GM18870 (cell line): ENCODE data around the gene DAPP1.

ENCODE experiments used
- ATAC-seq: cut with Tn5 transposase; IDR thresholded peaks from one replicate; pipeline ENCODE4 v1.9.1; 2021; ENCODE audit warnings: moderate library complexity; ENCODE audit not compliant: unreplicated experiment

The DAPP1 gene

DNA sequence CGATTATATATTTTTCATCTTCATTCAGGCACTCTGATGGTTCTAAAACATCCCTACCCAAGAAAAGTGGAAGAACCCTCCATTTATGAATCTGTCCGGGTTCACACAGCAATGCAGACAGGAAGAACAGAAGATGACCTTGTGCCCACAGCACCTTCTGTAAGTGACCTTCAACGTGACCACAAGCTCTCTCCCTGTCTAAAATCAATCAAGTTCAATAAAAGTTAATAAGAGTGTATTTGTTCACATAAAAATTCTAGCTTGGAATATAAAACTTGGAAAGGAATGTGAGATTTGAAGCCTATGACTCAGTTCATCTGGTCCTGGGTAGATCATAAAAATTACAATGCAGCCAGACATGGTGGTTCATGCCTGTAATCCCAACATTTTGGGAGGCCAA lies 36.6 kb downstream of the DAPP1 start:
- no peak for ATAC-seq

DNA sequence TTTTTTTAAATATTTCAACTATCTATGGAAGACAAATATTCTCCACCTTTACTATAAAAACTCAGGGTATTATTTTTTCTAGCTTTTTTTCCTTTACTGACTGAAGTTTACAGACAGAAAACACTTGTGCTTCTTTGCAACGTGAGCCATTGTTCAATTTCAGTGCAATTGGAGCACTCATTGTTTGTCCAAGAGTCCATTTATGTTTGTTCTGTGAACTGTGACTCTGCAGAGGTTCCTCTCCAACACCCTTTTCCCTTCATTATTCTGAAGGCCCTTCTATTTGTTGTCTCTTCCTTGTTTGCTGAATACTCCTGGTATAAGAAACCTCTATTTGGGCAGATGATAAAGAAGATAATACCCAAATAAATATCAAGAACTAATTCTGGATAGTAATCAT lies 37.4 kb downstream of the DAPP1 start:
- no peak for ATAC-seq

DNA sequence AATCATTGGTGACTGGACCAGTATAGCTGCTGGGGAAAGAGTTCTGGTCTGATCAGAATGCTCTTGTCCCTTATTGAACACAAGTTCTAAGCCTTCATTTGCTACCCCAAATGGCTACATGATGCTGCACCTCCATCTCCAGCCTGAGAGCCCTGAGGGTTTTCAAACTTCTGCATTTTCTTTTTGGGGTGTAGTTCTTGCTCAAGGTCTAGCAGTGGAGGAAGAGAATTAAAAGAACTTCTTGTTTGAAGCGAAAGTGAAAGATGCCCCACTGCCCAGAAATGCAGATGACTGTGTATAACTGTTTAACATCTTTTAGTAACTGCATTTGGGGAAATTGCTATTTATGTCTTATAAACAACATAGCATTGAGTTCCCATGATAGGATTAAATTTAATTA lies 39.1 kb downstream of the DAPP1 start:
- peak; percentile 39 for ATAC-seq

DNA sequence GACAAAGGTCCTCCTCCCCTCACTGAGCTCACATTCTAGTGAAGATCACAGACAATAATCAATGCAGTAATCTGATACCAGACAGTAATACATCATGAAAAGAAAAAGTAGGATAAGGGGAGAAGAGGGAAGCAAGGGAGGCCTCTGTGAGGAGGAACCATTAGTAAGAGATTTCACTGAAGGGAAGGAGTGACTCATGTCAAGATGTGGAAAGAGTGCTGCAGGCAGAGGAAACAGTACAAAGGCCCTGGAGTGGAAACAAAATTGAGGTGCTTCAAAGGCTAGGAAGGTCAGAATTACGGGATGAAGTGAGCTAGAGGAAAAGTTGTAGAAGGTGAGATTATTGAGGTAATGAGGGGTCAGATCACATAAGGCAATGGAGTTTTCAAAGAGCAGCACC lies 39.5 kb downstream of the DAPP1 start:
- ATAC-seq = no peak

DNA sequence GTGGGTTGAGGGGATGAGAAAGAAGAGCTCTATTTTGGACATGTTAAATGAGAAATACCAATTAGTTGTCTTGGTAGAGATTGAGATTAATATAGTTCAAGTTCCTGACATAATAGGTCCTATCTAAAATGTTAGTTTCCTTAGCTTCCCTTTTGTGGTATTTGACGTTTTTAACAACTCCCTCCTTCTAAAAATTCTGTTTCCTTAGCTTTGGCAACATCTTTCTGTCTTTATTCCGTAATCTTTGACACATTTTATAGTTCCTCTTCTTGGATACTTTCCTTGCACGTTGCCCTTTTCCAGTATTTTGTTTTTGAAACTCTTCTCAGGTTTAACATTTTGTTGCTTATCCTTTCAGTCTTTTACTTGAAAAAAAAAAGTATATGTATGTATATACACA lies 40.7 kb downstream of the DAPP1 start:
- ATAC-seq = no peak

DNA sequence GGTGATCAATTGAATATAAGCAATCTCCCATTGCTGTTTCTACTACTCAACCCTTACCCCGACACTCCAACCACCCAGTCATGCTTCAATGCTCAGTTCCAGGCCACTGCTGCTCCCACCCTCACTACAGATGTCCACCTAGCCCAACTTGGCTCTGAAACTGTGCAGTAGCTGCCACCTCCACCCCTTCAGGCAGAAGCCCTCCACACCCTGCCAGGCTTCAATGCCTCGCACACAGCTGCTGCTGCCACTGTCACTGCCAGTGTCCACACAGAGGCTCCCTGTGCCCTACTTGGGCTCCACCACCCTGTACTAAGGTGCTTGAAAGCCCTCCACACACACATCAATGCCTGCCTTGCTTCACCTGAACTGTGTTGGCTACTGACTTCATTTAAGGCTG lies 43.0 kb downstream of the DAPP1 start:
- peak; percentile 26 for ATAC-seq

DNA sequence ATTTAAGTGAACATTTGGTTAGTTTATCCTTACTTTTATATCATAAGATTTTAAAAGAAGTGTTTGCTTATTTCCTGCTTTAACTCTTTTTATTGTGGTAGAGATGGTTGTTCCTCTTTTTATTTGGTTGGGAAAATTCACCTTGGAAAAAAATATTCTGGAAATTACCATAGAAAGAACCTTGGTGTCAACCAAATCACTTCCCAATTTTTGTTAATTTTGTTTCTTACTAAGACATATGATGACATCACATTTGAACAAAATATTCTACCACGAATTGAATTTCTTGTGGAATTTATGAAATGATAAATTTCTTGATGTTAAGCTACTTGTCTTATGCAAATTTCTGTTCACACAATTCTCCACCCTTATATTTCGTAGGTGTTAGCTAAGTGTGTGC lies 43.9 kb downstream of the DAPP1 start:
- no peak for ATAC-seq

DNA sequence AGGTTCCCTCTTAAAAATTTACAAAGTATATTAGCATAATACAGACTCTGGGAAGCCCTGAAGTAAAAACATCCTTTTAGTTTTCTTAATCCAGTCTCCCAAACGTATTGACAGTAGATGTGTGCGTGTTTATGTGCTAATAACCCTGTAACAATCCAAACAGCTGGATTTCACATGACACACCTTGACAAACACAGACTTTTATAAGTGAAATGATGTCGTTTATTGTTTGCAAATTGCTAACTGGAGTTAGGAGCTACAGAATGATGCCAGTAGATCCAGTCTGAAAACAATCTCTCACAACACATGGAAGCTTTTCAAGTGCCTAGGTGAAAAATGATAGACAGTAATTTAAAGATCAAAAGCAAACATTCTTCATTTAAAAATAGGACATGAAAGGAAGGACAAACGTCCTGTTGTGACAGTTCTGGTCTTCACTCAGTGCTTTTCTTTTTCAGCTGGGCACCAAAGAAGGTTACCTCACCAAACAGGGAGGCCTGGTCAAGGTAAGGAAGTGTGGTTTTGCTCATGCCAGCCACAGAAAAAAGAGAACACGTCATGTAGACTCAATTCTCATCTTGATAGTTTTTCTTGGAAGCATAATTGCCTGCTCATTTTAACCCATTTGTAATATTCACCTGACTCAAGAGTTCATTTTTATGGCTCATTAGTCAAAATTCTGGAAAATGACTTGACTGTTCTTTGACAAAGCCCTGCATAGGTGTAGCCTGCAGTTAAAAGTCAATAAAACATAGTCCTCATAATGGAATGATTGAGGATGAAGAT lies 44.7 kb downstream of the DAPP1 start:
- ATAC-seq = peak; percentile 71

DNA sequence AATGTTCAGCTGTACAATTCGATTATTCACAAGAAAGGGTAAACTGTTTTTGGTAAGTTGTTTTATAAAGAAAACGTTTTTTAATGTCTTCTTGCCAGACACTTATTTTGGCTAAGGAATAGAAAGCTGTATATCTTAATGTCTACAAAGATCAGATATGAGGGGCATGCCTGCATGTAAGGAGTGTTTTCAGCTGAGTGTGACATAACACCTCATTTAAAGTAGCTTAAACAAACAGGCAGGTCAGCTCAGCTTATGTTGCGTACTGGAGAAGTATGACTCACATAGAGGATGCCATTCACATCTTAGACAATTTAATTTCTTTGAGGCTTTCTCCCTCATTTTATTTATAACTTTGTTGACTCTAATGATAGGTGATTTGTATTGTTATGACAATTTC lies 47.2 kb downstream of the DAPP1 start:
- ATAC-seq = no peak

DNA sequence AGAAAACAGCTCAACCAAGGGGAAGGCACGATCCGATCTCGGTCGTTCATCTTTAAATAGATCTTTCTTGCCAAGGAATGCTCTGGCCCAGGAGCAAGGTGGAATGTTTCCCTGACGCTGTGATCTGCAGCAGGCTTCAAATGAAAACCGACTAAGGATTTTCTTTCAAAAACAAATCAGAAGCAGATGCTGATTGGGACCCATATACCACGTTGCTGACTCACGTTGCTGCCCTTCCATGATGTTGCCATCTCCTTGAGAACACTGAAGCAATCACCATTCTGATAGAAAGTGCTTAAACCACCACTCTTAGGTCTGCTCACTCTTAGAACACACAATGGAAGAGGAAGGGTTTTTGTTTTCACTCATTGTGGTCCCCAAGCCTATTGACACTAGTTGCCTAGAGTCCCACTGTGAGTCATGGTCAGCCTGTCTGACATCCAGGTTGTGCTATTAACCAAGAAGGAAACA lies 51.5 kb downstream of the DAPP1 start:
- peak; percentile 65 for ATAC-seq

DNA sequence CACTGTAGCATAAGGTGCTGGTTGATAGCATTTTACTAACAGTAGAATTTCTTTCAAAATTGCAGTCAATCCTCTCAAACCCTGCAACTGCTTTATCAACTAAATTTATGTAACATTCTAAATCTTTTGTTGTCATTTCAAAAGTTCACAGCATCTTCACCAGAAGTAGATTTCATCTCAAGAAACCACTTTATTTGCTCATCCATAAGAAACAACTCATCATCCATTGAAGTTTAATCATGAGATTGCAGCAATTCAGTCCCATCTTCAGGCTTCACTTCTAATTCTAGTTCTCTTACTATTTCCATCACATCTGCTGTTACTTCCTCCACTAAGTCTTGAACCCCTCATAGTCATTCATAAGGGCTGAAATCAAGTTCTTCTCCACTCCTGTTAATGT lies 55.9 kb downstream of the DAPP1 start:
- no peak for ATAC-seq

DNA sequence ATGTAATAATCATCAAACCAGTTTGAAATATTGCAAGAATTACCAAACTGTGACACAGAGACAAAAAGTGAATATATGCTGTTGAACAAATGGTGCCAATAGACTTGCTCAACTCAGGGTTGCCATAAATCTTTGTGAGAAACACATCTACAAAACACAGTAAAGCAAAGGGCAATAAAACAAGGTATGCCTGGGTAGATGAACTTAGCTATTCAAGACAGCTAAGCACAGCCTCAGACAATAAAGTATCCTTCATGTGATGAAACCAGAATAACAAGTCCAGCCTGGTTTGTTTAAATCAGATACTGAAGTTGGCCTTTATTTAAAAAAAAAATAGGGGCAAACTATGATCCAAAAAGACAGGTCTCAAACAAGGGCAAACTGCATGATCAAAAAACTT lies 58.4 kb downstream of the DAPP1 start:
- no peak for ATAC-seq

DNA sequence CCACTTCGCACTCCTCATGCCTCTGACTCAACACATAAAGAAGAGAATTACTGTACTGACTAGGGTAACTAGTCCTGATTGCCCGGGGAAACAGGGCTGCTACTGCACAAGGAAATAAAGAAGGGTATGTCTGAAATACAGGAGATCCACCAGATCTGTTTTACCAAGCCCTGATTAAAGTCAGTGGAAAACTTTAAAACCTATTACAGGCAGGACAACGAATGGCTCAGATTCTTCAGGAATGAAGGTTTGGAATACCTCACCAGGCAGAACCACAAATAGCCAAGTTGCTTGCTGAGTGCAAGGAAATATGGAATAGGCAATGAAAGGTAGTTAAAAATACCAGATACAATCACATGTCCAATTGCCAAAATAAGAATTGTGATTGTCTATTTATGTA lies 60.3 kb downstream of the DAPP1 start:
- no peak for ATAC-seq

DNA sequence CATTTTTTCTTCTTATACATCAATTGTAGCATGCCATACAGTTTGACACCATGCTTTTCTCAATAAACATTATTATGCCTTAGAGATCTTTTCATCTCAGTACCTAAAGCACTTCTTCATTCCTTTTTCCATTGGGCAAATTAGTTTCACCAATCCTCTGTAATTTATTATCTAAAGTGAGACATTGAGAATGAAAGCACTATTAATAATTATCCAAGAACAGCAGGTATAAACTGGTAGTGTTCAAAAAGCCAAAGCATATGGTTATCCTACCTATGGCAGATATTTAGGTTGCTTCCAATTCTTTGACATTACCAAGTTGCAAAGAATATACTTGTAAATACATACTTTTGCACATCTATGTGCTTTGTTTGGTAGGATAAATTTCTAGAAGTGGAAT lies 62.0 kb downstream of the DAPP1 start:
- ATAC-seq = no peak

DNA sequence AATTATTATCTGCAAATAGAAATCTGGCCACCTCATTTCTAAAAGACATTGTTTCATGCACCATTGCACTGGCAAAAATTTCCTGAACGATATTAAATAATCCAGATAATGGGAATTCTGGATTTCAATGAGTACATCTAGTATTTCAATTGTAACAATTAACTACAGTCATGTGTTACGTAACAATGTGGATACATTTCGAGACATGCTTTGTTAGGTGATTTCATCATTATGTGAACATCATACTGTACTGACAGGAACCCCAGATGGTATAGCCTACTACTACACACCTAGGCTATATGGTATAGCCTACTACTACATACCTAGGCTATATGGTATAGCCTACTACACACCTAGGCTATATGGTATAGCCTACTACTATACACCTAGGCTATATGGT lies 62.8 kb downstream of the DAPP1 start:
- ATAC-seq = no peak

DNA sequence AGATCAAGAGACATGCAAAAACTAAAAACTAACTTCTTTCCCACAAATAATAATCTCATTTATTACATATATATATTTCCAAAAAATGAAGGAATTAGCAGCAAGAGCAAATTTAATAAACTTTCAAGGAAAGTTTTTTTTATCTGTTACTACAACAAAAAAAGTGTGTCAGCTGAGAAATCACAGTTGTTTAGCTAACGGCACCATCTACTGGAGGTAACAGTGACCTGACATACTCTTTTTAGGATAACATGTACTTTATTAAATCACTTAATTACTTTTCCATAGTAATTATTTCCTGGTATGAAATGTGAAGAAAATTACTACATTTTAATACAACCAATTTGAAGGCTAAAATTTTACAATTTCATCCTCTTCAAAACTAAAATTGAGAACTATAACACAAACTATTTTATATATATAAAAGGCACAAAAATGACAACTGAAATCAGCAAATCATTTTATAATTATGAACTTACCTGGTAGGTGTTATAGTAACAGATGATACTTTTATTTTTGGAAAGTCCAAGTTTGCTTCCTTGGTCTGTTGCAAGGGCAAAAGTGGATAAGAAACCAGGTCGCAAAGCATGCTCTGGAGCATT lies 68.5 kb downstream of the DAPP1 start:
- no peak for ATAC-seq

DNA sequence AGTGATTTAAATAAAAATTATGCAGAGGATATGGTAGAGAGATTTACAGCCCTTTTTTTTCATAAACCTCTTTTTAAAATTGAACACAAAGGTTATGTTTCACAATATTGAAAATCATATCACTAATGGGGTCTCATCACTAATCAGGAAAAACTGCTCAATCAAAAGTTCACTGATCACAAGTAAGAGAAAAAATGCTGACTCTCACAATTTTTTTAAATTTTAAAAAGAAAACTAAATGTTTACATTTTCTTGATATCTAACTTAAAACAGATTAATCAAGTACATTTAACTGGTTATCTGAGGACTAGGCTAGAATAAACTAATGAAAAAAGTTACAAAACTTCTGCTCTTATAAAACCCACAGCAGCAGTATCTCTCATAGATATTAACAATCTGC lies 69.1 kb downstream of the DAPP1 start:
- no peak for ATAC-seq

DNA sequence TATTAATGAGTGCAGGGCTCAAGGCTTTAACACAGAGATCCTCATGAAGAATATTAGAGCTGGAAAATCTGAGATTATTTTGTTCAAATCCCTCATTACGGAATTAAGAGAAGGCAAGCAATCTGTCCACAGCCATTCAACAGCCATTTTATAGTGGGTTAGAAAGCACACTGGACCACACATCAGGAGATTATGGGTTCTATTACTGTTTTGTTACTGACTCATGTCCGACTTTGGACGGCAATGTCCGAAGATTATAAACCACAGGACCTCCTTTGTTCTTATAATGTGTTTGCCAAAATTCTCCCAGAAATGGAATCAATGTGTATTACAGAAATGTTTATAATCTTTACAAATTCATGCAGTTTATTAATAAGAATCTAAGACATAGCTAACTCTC lies 69.5 kb downstream of the DAPP1 start:
- no peak for ATAC-seq

DNA sequence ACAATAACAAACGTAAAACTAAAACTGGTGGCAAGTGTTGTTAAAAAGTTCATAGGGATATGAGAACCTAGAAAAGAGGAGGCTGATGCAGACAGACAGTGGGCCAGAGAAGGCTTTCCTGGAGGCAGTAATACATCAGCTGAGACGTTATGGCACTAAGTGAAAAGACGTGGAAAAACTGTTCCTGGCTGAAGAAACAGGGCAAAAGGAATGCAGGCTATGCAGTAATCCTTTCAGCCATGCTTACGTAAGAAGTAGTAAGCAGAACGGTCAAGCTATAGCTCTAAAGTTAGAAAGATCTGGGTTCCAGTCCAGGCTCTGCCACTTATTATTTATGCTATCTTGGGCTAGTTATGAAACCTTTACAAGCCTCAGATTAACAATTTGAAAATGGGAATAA lies 71.2 kb downstream of the DAPP1 start:
- ATAC-seq = no peak

DNA sequence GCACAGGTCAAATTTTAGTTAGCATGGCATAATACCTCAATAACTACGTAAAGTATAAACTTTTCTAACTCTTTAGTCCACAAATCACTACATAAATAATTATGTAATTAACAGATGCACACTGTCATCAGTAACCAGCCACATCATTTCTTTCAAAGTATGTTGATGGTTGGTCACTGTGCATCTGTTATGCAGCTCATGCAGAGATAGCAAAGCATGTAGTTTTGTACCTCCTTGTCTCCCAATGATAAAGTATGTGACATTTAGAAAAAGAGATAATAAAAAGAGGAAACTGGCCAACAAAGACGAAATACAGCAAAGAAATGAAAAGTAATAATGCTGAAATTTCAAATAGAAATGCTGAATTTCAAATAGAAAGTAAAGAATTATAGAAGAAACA lies 74.7 kb downstream of the DAPP1 start:
- no peak for ATAC-seq

DNA sequence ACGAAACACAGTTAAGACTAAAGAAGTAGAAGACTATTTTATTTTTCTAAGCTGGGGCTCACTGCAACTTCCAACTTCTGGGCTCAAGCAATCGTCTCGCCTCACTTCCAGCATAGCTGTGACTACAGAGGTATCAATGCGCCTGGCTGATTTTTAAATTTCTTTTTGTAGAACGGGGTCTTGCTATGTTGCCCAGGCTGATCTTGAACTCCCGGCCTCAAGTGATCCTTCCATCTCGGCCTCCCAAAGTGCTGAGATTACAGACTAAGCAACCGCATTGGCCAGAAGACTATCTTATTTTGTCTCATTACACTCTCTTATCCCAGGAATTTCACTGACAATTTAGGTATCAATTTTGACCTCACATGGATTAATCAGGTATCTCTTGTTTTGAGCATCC lies 76.4 kb downstream of the DAPP1 start:
- ATAC-seq = no peak

DNA sequence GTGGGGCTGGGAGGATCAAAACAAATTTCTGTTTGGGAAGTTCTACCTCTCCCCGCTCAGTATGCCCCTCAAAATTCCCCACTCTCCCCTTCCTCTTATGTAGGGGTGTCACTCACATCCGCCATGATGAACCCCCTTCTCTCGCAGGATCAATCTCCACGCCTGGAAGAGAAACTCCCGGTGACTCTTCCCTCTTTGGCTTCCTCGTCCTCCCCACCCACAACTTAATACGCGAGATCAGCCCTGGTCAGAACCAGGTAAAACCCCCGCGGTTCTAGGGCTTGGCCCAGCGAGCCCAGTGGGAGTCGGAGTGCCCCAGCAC lies 77.2 kb downstream of the DAPP1 start:
- ATAC-seq = no peak
